Lower lobe of right lung (tissue), 2 donors: ENCODE results near the gene IFNW1. TPM values are rescaled to one million over a fixed set of nuclear protein-coding genes. Genes with fewer than 3 reads are reported as not detected.

Source experiments
- ATAC-seq, 2 donors: fragments of 200-7000 bp; cut with Tn5 transposase; one replicate each; pipeline ENCODE4 v1.9.1; 2020 to 2022; ENCODE audit warnings: mild to moderate bottlenecking in 2 of 2, moderate library complexity in 2 of 2
- DNase-seq: peaks from one replicate; pipeline ENCODE4 v3.0.0-alpha.2; 2020
- H3K27ac ChIP-seq: fragments of 200-600 bp; one replicate; pipeline ENCODE4 v1.8.0; 2022
- H3K27me3 ChIP-seq: fragments of 200-600 bp; one replicate; pipeline ENCODE4 v1.8.0; 2022; ENCODE audit warnings: low read depth
- H3K36me3 ChIP-seq: fragments of 200-600 bp; one replicate; pipeline ENCODE4 v1.8.0; 2022; ENCODE audit warnings: mild to moderate bottlenecking
- H3K4me1 ChIP-seq: fragments of 200-600 bp; one replicate; pipeline ENCODE4 v1.8.0; 2022
- H3K4me3 ChIP-seq: fragments of 200-600 bp; one replicate; pipeline ENCODE4 v1.8.0; 2022; ENCODE audit warnings: mild to moderate bottlenecking
- H3K9me3 ChIP-seq: fragments of 200-600 bp; one replicate; pipeline ENCODE4 v1.8.0; 2022
- intact Hi-C: fragments of 100-400 bp; cut with DNase I; formaldehyde crosslinking; loops from one replicate; pipeline ENCODE4 v1.11.0; 2022
- total RNA-seq: library from RNA; stranded (reverse); fragmentation: NEBNext Ultra II Directional; extraction: Animal tissue kit (Norgen Biotek cat#: 25700); gene quantifications from one replicate; pipeline ENCODE4 v1.2.1, GENCODE V29; 2021
- TF ChIP-seq, protein P1 (sequence below): fragments of 200-600 bp; IDR thresholded peaks from one replicate; pipeline ENCODE4 v1.8.0; 2022; ENCODE audit warnings: antibody characterized with exemption, mild to moderate bottlenecking
- donor health status: DM: no; HTN: yes; CAD: no; lungs with severe emphysema.

IFNW1 gene
- total RNA-seq, 1 donor from 2014 or later: not detected

DNA sequence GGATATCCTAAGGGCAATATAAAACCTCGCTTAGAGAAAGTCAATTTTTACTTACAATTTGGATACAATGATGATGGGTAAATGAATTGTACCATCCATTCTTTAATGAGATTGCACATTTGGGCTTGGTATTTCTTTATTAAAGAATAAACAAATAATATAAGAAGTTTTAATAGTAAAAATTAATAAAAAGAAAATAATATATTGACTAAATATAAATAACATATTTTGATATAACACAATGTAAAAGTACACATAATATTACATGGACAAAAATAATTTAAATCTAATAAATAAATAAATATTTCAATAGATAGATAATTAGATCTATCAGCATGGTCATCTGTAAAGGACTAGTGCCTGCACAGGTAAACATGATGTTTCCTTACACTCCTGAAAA is 23.9 kb upstream of the IFNW1 start:
- intact Hi-C loops: no loop called here
- Histone ChIP-seq H3K27ac (no peak overlapping the region), H3K4me3 (no peak overlapping the region), H3K9me3 (no peaks in the 10 kb centered on the region), H3K36me3 (no peaks in the 10 kb centered on the region), H3K4me1 (no peaks in the 10 kb centered on the region), H3K27me3 (no peaks in the 10 kb centered on the region)
- TF ChIP-seq, protein P1, sequence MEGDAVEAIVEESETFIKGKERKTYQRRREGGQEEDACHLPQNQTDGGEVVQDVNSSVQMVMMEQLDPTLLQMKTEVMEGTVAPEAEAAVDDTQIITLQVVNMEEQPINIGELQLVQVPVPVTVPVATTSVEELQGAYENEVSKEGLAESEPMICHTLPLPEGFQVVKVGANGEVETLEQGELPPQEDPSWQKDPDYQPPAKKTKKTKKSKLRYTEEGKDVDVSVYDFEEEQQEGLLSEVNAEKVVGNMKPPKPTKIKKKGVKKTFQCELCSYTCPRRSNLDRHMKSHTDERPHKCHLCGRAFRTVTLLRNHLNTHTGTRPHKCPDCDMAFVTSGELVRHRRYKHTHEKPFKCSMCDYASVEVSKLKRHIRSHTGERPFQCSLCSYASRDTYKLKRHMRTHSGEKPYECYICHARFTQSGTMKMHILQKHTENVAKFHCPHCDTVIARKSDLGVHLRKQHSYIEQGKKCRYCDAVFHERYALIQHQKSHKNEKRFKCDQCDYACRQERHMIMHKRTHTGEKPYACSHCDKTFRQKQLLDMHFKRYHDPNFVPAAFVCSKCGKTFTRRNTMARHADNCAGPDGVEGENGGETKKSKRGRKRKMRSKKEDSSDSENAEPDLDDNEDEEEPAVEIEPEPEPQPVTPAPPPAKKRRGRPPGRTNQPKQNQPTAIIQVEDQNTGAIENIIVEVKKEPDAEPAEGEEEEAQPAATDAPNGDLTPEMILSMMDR: no peak
- no peak for DNase-seq
- no peak for ATAC-seq

DNA sequence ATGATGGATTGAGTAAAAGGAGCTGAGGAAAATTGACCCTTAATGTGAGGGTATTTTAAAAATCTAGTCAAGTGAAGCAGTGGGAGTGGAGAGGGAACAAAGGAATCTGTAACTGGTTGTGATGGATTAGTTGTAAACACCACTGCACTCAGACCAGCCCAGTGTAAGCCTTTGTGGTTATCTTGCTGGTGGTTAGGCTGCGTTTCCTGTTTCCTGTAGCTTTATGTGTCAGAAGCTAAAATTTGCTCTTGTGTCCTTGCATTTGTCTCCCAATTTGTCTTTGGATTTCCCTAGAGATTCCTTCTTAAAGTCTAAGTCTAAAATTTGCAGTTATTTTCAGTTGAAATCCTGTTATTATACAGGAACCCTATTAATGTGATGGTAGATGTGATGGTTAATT is 18.5 kb upstream of the IFNW1 start:
- TF ChIP-seq, protein P1: no peak
- Histone ChIP-seq H3K9me3 (no peaks in the 10 kb centered on the region), H3K4me1 (no peaks in the 10 kb centered on the region), H3K36me3 (no peaks in the 10 kb centered on the region), H3K27ac (no peak overlapping the region), H3K4me3 (no peak overlapping the region), H3K27me3 (no peaks in the 10 kb centered on the region)
- ATAC-seq (no peak), DNase-seq (no peak)
- intact Hi-C loops: no loop called here

GRCh38 chr9:21155501-21155900 is 13.9 kb upstream of the IFNW1 start:
- TF ChIP-seq, protein P1: no peak
- DNase-seq (no peak), ATAC-seq (no peak)
- H3K36me3 ChIP-seq: no peaks in the 10 kb centered on the region
- H3K27ac ChIP-seq: no peak overlapping the region
- H3K4me1 ChIP-seq: no peaks in the 10 kb centered on the region
- intact Hi-C loops: no loop called here
- no peaks in the 10 kb centered on the region for H3K27me3 ChIP-seq
- no peaks in the 10 kb centered on the region for H3K9me3 ChIP-seq
- H3K4me3 ChIP-seq: no peak overlapping the region

- peak; percentile 38 for DNase-seq
- H3K36me3 ChIP-seq: no peaks in the 10 kb centered on the region
- no peaks in the 10 kb centered on the region for H3K9me3 ChIP-seq
- intact Hi-C loops: no loop called here
- H3K27me3 ChIP-seq: no peaks in the 10 kb centered on the region
- ATAC-seq: peak in 1 of 2 donors; percentile 63
- no peaks in the 10 kb centered on the region for H3K4me1 ChIP-seq
- TF ChIP-seq, protein P1: peak; percentile 16
- H3K4me3 ChIP-seq: no peak overlapping the region
- H3K27ac ChIP-seq: no peak overlapping the region
These were observed 12.5 kb upstream of the IFNW1 start for GRCh38 chr9:21154018-21154608.

- peak in 1 of 2 donors; percentile 39 for ATAC-seq
- Histone ChIP-seq H3K4me1 (no peaks in the 10 kb centered on the region), H3K27me3 (no peaks in the 10 kb centered on the region), H3K36me3 (no peaks in the 10 kb centered on the region), H3K27ac (no peak overlapping the region), H3K4me3 (no peak overlapping the region), H3K9me3 (peaks cover under 1% of the 10 kb centered on the region)
- DNase-seq: no peak
- TF ChIP-seq, protein P1: no peak
- intact Hi-C loops: no loop called here
These were observed 11.8 kb upstream of the IFNW1 start for GRCh38 chr9:21153336-21154017.
